ENCODE results near the gene INF2.

DNA sequence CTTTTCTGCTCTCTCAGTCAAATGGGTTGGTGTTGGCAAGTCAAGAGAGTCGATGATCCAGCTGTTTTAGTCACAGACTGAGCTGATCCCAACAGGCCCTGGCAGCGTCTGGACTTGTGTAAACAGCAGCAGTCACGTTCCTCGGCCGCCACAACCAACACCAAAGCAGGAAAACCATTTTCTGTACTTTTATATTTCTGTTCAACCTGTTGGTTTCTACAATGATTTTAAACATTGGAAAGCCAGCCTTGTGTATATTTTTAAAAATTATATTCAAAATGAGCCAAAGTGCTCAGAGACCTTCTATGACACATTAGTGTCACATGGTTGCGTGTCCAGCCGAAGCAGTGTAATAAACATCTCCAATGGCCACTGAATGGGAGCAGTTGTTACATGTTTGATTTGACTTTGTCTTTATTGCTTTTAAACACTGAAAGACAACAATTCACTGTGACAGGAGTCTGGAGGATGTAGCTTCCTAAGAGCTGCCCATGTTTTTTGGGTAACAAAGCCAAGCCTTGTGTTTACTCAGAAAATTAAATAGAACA is 57.6 kb downstream of the INF2 start:
- TF ChIP-seq CREB5 (CRISPR knock-in tag; IDR thresholded peaks at IDR 0.05; ENCODE audit: low read depth) = no peak
- no peak for TF ChIP-seq RARB (CRISPR knock-in tag; IDR thresholded peaks at IDR 0.05)
- TF ChIP-seq, protein P1, sequence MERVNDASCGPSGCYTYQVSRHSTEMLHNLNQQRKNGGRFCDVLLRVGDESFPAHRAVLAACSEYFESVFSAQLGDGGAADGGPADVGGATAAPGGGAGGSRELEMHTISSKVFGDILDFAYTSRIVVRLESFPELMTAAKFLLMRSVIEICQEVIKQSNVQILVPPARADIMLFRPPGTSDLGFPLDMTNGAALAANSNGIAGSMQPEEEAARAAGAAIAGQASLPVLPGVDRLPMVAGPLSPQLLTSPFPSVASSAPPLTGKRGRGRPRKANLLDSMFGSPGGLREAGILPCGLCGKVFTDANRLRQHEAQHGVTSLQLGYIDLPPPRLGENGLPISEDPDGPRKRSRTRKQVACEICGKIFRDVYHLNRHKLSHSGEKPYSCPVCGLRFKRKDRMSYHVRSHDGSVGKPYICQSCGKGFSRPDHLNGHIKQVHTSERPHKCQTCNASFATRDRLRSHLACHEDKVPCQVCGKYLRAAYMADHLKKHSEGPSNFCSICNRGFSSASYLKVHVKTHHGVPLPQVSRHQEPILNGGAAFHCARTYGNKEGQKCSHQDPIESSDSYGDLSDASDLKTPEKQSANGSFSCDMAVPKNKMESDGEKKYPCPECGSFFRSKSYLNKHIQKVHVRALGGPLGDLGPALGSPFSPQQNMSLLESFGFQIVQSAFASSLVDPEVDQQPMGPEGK (CRISPR knock-in tag; IDR thresholded peaks at IDR 0.05; ENCODE audit: borderline replicate concordance) = no peak
- TF ChIP-seq ZNF8 (CRISPR knock-in tag; IDR thresholded peaks at IDR 0.05) = no peak
- no peak for TF ChIP-seq ISL1 (CRISPR knock-in tag; IDR thresholded peaks at IDR 0.05)
- TF ChIP-seq, protein P2, sequence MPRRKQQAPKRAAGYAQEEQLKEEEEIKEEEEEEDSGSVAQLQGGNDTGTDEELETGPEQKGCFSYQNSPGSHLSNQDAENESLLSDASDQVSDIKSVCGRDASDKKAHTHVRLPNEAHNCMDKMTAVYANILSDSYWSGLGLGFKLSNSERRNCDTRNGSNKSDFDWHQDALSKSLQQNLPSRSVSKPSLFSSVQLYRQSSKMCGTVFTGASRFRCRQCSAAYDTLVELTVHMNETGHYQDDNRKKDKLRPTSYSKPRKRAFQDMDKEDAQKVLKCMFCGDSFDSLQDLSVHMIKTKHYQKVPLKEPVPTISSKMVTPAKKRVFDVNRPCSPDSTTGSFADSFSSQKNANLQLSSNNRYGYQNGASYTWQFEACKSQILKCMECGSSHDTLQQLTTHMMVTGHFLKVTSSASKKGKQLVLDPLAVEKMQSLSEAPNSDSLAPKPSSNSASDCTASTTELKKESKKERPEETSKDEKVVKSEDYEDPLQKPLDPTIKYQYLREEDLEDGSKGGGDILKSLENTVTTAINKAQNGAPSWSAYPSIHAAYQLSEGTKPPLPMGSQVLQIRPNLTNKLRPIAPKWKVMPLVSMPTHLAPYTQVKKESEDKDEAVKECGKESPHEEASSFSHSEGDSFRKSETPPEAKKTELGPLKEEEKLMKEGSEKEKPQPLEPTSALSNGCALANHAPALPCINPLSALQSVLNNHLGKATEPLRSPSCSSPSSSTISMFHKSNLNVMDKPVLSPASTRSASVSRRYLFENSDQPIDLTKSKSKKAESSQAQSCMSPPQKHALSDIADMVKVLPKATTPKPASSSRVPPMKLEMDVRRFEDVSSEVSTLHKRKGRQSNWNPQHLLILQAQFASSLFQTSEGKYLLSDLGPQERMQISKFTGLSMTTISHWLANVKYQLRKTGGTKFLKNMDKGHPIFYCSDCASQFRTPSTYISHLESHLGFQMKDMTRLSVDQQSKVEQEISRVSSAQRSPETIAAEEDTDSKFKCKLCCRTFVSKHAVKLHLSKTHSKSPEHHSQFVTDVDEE (CRISPR knock-in tag; IDR thresholded peaks at IDR 0.05) = no peak
- TF ChIP-seq TOX (CRISPR knock-in tag; IDR thresholded peaks at IDR 0.05; ENCODE audit: borderline replicate concordance) = no peak
- TF ChIP-seq ZNF565 (CRISPR knock-in tag; conservative IDR thresholded peaks at IDR 0.05; ENCODE audit: low read depth) = no peak
- no peak for TF ChIP-seq PPARA (CRISPR knock-in tag; IDR thresholded peaks at IDR 0.05; ENCODE audit: borderline replicate concordance)
- TF ChIP-seq ZFP3 (CRISPR knock-in tag; IDR thresholded peaks at IDR 0.05) = no peak
- no peak for TF ChIP-seq ESRRG (CRISPR knock-in tag; IDR thresholded peaks at IDR 0.05)
- no peak for TF ChIP-seq POU6F1 (CRISPR knock-in tag; IDR thresholded peaks at IDR 0.05; ENCODE audit: borderline replicate concordance, low read depth)

Measured in SK-N-SH treated with all-trans-retinoic acid at 6 μM for 48 hours (cell line).